ENCODE data around the gene CINP. TPM values are rescaled to one million over a fixed set of nuclear protein-coding genes. Genes with fewer than 3 reads are reported as not detected.
"Not testable (repeated sequence)": the region's sequence is repeated elsewhere in the genome, so short reads cannot be mapped to it uniquely, and the experiment has no call there.

The CINP gene
- total RNA-seq, 1 donor from 2014 or later, result 25.9 TPM

DNA sequence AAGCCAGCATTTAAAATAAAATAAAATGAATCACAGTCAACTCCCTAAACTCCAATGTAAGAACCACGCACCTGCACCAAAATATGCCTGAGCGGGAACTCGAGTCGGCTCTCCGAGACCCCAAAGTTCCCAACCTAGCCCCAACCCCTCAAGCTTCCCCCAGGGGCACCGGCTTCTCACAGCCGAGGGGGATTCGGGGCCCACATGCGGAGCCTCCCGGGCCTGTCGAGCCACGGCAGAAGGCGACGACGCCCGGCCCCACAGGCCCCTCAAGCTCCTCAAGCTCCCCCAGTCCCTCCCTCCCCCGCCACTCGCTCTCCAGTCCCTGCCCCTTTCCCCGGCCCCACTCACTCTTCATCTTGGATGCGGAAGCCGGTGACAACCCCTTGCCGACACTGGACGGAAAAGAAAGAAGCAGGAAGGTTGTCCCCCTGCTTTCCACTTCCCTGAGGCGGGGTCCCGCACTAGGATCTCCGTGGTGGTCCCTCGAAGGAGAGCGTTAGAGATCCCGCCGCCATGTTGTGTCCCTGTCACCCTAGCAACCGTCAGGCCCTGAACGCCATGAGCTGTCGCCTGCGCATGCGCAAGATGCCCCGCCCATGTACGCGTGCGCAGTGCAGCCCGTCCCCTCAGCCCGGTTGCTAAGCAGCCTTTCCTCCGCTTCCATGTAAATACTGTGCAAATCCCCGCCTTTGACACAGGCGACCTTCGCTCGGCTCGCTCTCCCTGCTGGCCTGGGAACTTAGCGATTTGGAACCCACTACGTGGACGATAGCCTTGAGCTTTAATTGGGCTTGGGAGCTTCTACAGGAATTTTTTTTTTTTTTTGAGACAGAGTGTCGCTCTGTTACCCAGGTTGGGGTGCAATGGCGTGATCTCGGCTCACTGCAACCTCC is 57.8 kb downstream of the CINP start, which contains the start of gene MOK:
Gene MOK (minus strand): TSS at position 554 of the 896 bp plus-strand sequence. CDS start 196 bp downstream, at position 358.
- TF ChIP-seq, protein P1, sequence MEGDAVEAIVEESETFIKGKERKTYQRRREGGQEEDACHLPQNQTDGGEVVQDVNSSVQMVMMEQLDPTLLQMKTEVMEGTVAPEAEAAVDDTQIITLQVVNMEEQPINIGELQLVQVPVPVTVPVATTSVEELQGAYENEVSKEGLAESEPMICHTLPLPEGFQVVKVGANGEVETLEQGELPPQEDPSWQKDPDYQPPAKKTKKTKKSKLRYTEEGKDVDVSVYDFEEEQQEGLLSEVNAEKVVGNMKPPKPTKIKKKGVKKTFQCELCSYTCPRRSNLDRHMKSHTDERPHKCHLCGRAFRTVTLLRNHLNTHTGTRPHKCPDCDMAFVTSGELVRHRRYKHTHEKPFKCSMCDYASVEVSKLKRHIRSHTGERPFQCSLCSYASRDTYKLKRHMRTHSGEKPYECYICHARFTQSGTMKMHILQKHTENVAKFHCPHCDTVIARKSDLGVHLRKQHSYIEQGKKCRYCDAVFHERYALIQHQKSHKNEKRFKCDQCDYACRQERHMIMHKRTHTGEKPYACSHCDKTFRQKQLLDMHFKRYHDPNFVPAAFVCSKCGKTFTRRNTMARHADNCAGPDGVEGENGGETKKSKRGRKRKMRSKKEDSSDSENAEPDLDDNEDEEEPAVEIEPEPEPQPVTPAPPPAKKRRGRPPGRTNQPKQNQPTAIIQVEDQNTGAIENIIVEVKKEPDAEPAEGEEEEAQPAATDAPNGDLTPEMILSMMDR (IDR thresholded peaks at IDR 0.05; ENCODE audit: partially characterized antibody, unreplicated experiment), result no peak
- Mint-ChIP-seq H3K4me3 (ENCODE audit: unreplicated experiment) (peak within 1 kb of the TSS; percentile 89), H3K9me3 (ENCODE audit: unreplicated experiment) (peaks cover 3% of the 10 kb centered on the region), H3K36me3 (ENCODE audit: unreplicated experiment) (no peaks in the 10 kb centered on the region), H3K27me3 (ENCODE audit: unreplicated experiment) (peaks cover 7% of the 10 kb centered on the region), H3K27ac (ENCODE audit: unreplicated experiment) (peak within 1 kb of the TSS; percentile 43), H3K4me1 (ENCODE audit: low read depth, unreplicated experiment) (no peaks in the 10 kb centered on the region)
- DNase-seq, result peak; percentile 98

DNA sequence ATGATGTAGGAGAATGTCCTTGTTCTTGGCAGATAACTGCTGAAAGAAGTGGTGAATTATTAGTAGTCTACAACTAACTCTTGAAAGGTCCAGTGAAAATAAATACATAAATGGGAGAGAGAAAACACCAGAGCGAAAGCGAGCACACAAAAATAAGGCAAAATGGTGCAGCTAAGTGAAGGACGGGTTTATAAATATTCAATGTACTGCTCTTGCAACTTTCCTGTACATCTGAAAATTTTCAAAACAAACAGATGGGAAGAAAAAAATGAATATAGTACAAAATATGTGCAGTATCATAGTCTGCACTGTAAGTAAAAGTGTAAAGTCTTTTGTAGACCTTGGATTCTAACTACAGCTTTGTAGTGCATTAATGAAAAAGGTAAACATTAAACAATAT is 59.0 kb downstream of the CINP start:
- peak overlapping the region; percentile 56 for H3K4me3 Mint-ChIP-seq (ENCODE audit: unreplicated experiment)
- no peaks in the 10 kb centered on the region for H3K4me1 Mint-ChIP-seq (ENCODE audit: low read depth, unreplicated experiment)
- peaks cover 7% of the 10 kb centered on the region for H3K27me3 Mint-ChIP-seq (ENCODE audit: unreplicated experiment)
- no peaks in the 10 kb centered on the region for H3K36me3 Mint-ChIP-seq (ENCODE audit: unreplicated experiment)
- peaks cover 3% of the 10 kb centered on the region for H3K9me3 Mint-ChIP-seq (ENCODE audit: unreplicated experiment)
- DNase-seq, result no peak
- TF ChIP-seq, protein P1 (IDR thresholded peaks at IDR 0.05; ENCODE audit: partially characterized antibody, unreplicated experiment), result no peak
- no peak overlapping the region for H3K27ac Mint-ChIP-seq (ENCODE audit: unreplicated experiment)

DNA sequence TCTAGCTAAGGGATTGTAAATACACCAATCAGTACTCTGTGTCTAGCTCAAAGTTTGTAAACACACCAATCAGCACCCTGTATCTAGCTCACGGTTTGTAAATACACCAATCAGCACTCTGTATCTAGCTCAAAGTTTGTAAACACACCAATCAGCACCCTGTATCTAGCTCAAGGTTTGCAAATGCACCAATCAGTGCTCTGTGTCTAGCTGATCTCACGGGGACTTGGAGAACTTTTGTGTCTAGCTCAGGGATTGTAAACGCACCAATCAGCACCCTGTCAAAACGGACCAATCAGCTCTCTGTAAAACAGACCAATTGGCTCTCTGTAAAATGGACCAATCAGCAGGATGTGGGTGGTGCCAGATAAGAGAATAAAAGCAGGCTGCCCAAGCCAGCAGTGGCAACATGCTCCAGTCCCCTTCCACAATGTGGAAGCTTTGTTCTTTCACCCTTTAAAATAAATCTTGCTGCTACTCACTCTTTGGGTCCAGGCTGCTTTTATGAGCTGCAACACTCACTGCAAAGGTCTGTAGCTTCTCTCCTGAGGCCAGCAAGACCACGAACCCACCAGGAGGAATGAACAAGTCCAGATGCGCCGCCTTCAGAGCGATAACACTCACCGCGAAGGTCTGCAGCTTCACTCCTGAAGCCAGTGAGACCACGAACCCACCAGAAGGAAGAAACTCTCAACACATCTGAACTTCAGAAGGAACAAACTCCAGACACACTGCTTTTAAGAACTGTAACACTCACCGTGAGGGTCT is 64.2 kb downstream of the CINP start:
- not testable (repeated sequence) for H3K4me1 Mint-ChIP-seq (ENCODE audit: low read depth, unreplicated experiment); DNase-seq; H3K4me3 Mint-ChIP-seq (ENCODE audit: unreplicated experiment)

More for the DNA sequence above, 64.2 kb downstream of the CINP start:
- H3K27me3 Mint-ChIP-seq (ENCODE audit: unreplicated experiment); H3K36me3 Mint-ChIP-seq (ENCODE audit: unreplicated experiment); H3K9me3 Mint-ChIP-seq (ENCODE audit: unreplicated experiment); H3K27ac Mint-ChIP-seq (ENCODE audit: unreplicated experiment): not testable (repeated sequence)

Other genes with a start within 250 kb of the CINP start
- gene WDR20, start 223.0 kb downstream of the CINP start, total RNA-seq (ENCODE audit: unreplicated experiment), result 38.1 TPM
- 6.5 TPM for gene MOK, start 57.7 kb downstream of the CINP start, total RNA-seq (ENCODE audit: unreplicated experiment)
- 13.6 TPM for gene ZNF839, start 43.1 kb downstream of the CINP start, total RNA-seq (ENCODE audit: unreplicated experiment)
- gene TECPR2, start 51 bp upstream of the CINP start, total RNA-seq (ENCODE audit: unreplicated experiment), result 24.5 TPM
- gene ANKRD9, start 146.9 kb upstream of the CINP start, total RNA-seq (ENCODE audit: unreplicated experiment), result 3.5 TPM
- gene RCOR1, start 229.8 kb upstream of the CINP start, total RNA-seq (ENCODE audit: unreplicated experiment), result 14.3 TPM